OCI-LY1 (cell line): ENCODE data around the gene TUBA1C.

ENCODE experiments used
- H2AFZ ChIP-seq: fragments of 200-600 bp; sonication (generic), shearing (Covaris generic); 2 replicates; pipeline ENCODE4 v1.6.0; 2014; ENCODE audit warnings: antibody characterized with exemption, mild to moderate bottlenecking, low read length
- H3F3A ChIP-seq: fragments of 200-600 bp; sonication (generic), shearing (Covaris generic); 2 replicates; pipeline ENCODE4 v1.6.0; 2014; ENCODE audit warnings: mild to moderate bottlenecking, antibody characterized with exemption, low read length, moderate library complexity; ENCODE audit not compliant: insufficient read depth
- H3K27ac ChIP-seq: fragments of 200-600 bp; sonication (generic); 2 replicates; pipeline ENCODE4 v1.5.1; 2014; ENCODE audit warnings: low read length, mixed run types, mild to moderate bottlenecking, low read depth; ENCODE audit not compliant: poor library complexity, severe bottlenecking
- H3K27me3 ChIP-seq: fragments of 200-600 bp; sonication (generic); 2 replicates; pipeline ENCODE4 v1.6.0; 2014; ENCODE audit warnings: antibody characterized with exemption, mild to moderate bottlenecking, low read length, moderate library complexity; ENCODE audit not compliant: insufficient read depth
- H3K36me3 ChIP-seq: fragments of 200-600 bp; sonication (generic); 2 replicates; pipeline ENCODE4 v1.6.1; 2014; ENCODE audit warnings: mild to moderate bottlenecking, antibody characterized with exemption, low read length, moderate library complexity, mixed read lengths; ENCODE audit not compliant: insufficient read depth
- H3K4me1 ChIP-seq: fragments of 200-600 bp; sonication (generic); 2 replicates; pipeline ENCODE4 v1.5.1; 2014; ENCODE audit warnings: mild to moderate bottlenecking, low read length, moderate library complexity; ENCODE audit not compliant: insufficient read depth, severe bottlenecking
- H3K4me2 ChIP-seq: fragments of 200-600 bp; sonication (generic), shearing (Covaris generic); 2 replicates; pipeline ENCODE4 v1.6.1; 2014; ENCODE audit warnings: low read length
- H3K4me3 ChIP-seq: fragments of 200-600 bp; sonication (generic); 2 replicates; pipeline ENCODE4 v1.5.1; 2014; ENCODE audit warnings: low read length, low read depth, mild to moderate bottlenecking, mixed read lengths; ENCODE audit not compliant: poor library complexity, severe bottlenecking
- H3K79me2 ChIP-seq: fragments of 200-600 bp; shearing (Covaris generic); 2 replicates; pipeline ENCODE4 v1.6.1; 2016; ENCODE audit warnings: mixed run types, low read length, mixed read lengths; ENCODE audit not compliant: insufficient read depth
- H3K9ac ChIP-seq: fragments of 200-600 bp; sonication (generic), shearing (Covaris generic); 2 replicates; pipeline ENCODE4 v1.6.1; 2014; ENCODE audit warnings: mild to moderate bottlenecking, low read length, mixed read lengths
- H3K9me2 ChIP-seq: fragments of 200-600 bp; sonication (generic), shearing (Covaris generic); 2 replicates; pipeline ENCODE4 v1.6.1; 2014; ENCODE audit warnings: low read depth, mild to moderate bottlenecking, low read length, mixed read lengths
- H3K9me3 ChIP-seq: fragments of 200-600 bp; shearing (Covaris generic); 2 replicates; pipeline ENCODE4 v1.6.1; 2014; ENCODE audit warnings: low read length, mixed read lengths
- H4K20me1 ChIP-seq: fragments of 200-600 bp; sonication (generic), shearing (Covaris generic); 2 replicates; pipeline ENCODE4 v1.6.0; 2016; ENCODE audit warnings: mild to moderate bottlenecking, low read length; ENCODE audit not compliant: insufficient read depth
- CTCF ChIP-seq: fragments of 200-600 bp; sonication (generic), shearing (Covaris generic); IDR thresholded peaks from 2 replicates; pipeline ENCODE4 v1.5.1; 2017; ENCODE audit warnings: mild to moderate bottlenecking, antibody characterized with exemption, low read length, moderate library complexity, mixed read lengths
- EZH2 ChIP-seq: fragments of 200-600 bp; sonication (generic), shearing (Covaris generic); IDR thresholded peaks from 2 replicates; pipeline ENCODE4 v1.8.0; 2017; ENCODE audit warnings: borderline replicate concordance, mixed run types, mild to moderate bottlenecking, antibody characterized with exemption, low read length, moderate library complexity, mixed read lengths

TUBA1C gene

GRCh38 chr12:49264873-49265792 is at the start of gene TUBA1C:
Gene TUBA1C, plus strand, starts transcription at chr12:49265082. Its CDS starts 100 bp downstream, at chr12:49265182.
- TF ChIP-seq EZH2, result no peak
- 0 out of 2 replicates have a peak, but pooled peaks have one; percentile 9 for TF ChIP-seq CTCF
- H3K79me2 ChIP-seq, result peaks cover 31% of the 10 kb centered on the region
- no peak within 1 kb of the TSS for H2AFZ ChIP-seq

GRCh38 chr12:49219417-49220026 is 45.4 kb upstream of the TUBA1C start:
- Histone ChIP-seq H3F3A (no peaks in the 10 kb centered on the region), H3K9me2 (no peaks in the 10 kb centered on the region), H3K27me3 (no peaks in the 10 kb centered on the region), H3K27ac (no peak overlapping the region), H3K9ac (no peak overlapping the region), H3K4me2 (no peak overlapping the region), H3K36me3 (no peaks in the 10 kb centered on the region), H3K4me1 (peaks cover 20% of the 10 kb centered on the region), H3K9me3 (no peaks in the 10 kb centered on the region), H3K4me3 (no peak overlapping the region), H4K20me1 (no peaks in the 10 kb centered on the region), H3K79me2 (no peaks in the 10 kb centered on the region), H2AFZ (no peak overlapping the region)
- TF ChIP-seq CTCF (no peak), EZH2 (no peak)

More at GRCh38 chr12:49264873-49265792, at the start of gene TUBA1C:
- Histone ChIP-seq H3K27ac (peak within 1 kb of the TSS; percentile 86), H3K4me2 (peak within 1 kb of the TSS; percentile 68), H3K9ac (peak within 1 kb of the TSS; percentile 99), H4K20me1 (no peaks in the 10 kb centered on the region; the same call in 1 of the 2 replicates), H3K9me3 (no peaks in the 10 kb centered on the region), H3K9me2 (no peaks in the 10 kb centered on the region), H3F3A (no peaks in the 10 kb centered on the region), H3K36me3 (peaks cover 42% of the 10 kb centered on the region), H3K4me3 (peak within 1 kb of the TSS; percentile 99), H3K27me3 (no peaks in the 10 kb centered on the region), H3K4me1 (peaks cover 34% of the 10 kb centered on the region)

- Histone ChIP-seq H3F3A (no peaks in the 10 kb centered on the region), H3K27me3 (no peaks in the 10 kb centered on the region), H3K4me1 (peaks cover 10% of the 10 kb centered on the region), H3K27ac (no peak overlapping the region), H3K79me2 (no peaks in the 10 kb centered on the region), H3K9me2 (no peaks in the 10 kb centered on the region), H3K9ac (no peak overlapping the region), H3K36me3 (no peaks in the 10 kb centered on the region), H4K20me1 (no peaks in the 10 kb centered on the region), H2AFZ (no peak overlapping the region), H3K4me2 (no peak overlapping the region), H3K9me3 (no peaks in the 10 kb centered on the region), H3K4me3 (no peak overlapping the region)
- TF ChIP-seq CTCF (no peak), EZH2 (no peak)
These were observed 43.9 kb upstream of the TUBA1C start for GRCh38 chr12:49220972-49221371.
